ENCODE measurements around the gene HDAC9. TPM values are rescaled to one million over a fixed set of nuclear protein-coding genes. Genes with fewer than 3 reads are reported as not detected.

HDAC9 gene
- total RNA-seq, 1 experiment from 2014 or later: 2.1 TPM

DNA sequence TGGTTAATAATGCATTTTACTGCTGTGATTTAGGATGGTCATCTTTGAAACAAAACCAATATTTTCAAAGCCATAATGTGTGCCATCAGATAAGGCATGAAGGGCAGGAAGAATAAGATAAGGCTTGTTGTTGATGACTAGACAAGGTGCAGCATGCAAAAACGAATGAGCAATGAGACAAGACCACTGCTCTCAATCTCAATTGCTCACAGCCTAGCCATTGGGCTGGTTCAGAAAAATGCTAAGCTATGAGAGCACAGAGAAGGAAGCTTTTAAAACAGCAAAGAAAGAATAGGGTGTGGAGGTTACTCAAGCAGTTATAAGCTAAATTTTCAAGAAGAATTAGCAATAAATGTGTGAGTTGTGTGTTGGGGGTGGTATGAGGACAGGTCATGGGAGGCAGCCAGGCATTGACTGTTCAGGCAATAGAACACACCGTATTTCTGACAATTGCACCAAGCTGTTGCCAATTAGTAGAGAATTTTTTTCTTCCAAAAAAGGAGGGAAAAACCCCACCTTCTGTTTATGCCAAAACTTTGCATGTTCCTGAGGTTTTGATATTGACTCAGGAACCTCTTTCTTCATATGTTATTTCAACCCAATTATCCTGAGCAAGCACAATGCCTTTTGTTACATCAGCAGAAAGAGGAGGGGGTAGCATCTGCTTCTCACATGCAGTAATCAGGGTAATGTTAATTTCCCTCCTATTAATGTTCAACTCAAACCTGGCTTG is 276.5 kb downstream of the HDAC9 start:
- H3K4me3 ChIP-seq (ENCODE audit: insufficient read depth, low read depth, low read length): no peak overlapping the region
- DNase-seq: no peak
- no peaks in the 10 kb centered on the region for H3K36me3 ChIP-seq (replicated peaks; ENCODE audit: control insufficient read depth, insufficient read depth, low read length)
- no peaks in the 10 kb centered on the region for H3K27me3 ChIP-seq (ENCODE audit: control insufficient read depth, insufficient read depth, low read length)

DNA sequence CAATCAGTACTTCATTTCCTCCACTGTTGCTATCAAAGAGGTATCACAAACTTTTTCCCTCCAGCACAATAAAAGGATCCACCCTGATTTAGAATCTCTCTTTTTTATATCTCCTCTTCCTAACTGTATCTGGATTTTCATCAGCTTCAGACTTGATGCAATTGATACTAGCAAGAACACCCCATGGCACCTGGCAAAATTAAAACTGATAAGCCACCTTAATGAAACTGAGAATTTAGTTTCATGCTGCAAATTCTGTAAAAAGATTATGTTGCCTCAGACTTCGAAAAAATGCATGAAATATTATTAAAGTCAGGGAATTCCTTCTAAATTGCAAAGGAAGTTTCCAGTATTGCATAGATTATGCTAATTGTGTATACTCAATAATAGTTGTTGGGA is 277.0 kb downstream of the HDAC9 start:
- no peak for DNase-seq
- H3K36me3 ChIP-seq (replicated peaks; ENCODE audit: control insufficient read depth, insufficient read depth, low read length): no peaks in the 10 kb centered on the region
- H3K27me3 ChIP-seq (ENCODE audit: control insufficient read depth, insufficient read depth, low read length): no peaks in the 10 kb centered on the region
- no peak overlapping the region for H3K4me3 ChIP-seq (ENCODE audit: insufficient read depth, low read depth, low read length)

DNA sequence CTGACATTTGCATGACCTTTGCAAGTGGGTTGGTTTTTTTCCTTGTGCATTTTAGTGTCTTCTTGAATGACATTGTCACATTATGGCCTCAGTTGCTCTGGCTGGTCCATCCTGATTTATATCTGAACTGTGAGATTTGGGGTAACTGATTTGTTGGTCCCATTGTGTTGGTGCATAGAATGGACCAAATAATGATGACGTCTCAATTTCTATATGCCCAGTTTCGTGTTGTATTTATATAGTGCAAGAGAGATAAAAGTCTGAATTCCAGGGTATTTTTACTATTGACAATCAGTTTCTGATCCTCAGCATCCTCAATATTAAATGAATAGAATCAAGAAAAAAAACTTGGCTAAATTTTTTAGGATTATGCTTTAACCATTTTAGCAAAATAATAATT is 281.8 kb downstream of the HDAC9 start:
- H3K27me3 ChIP-seq (ENCODE audit: control insufficient read depth, insufficient read depth, low read length): no peaks in the 10 kb centered on the region
- H3K36me3 ChIP-seq (replicated peaks; ENCODE audit: control insufficient read depth, insufficient read depth, low read length): no peaks in the 10 kb centered on the region
- DNase-seq: no peak
- no peak overlapping the region for H3K4me3 ChIP-seq (ENCODE audit: insufficient read depth, low read depth, low read length)

DNA sequence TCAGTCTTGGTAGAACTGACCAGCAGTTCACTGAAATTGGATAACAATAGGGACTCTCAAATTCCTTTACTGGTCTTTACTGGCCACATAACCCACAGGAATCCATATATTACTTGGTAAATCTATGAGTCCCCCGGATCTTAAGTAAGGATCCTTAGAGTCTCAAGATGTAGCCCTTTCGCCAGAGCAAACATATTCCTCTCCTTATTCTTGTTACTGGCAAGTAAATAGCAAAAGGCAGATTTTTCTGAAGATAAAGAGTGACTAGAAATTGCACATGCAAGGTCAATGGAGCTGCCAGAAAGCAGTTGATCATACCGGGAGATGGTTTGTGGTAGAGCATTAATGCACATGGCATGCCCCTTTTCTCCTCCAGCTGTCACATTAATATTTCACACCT is 283.0 kb downstream of the HDAC9 start:
- Histone ChIP-seq H3K4me3 (ENCODE audit: insufficient read depth, low read depth, low read length) (no peak overlapping the region), H3K27me3 (ENCODE audit: control insufficient read depth, insufficient read depth, low read length) (no peaks in the 10 kb centered on the region)
- no peak for DNase-seq

DNA sequence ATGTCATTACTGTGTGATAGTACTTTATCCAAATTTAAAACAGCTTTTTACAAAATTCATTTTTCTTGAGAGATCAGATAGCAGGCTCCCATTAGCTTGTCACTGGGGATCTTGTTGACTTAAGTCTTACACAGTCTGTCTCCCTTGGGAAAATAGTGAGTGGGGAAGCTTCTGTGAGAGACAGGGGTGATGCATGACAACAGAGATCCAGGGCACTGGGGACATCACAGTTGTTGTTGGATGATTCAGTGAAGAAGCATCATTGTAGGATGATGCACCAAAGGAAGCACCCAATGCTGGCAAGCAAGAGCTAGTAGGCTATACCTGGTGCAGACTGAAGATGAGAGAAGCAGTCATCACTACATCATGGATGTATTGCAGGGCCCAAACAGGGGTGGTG is 284.7 kb downstream of the HDAC9 start:
- H3K36me3 ChIP-seq (replicated peaks; ENCODE audit: control insufficient read depth, insufficient read depth, low read length): no peaks in the 10 kb centered on the region
- no peak for DNase-seq
- no peak overlapping the region for H3K4me3 ChIP-seq (ENCODE audit: insufficient read depth, low read depth, low read length)
- H3K27me3 ChIP-seq (ENCODE audit: control insufficient read depth, insufficient read depth, low read length): no peaks in the 10 kb centered on the region

More for the DNA sequence above, 283.0 kb downstream of the HDAC9 start:
- no peaks in the 10 kb centered on the region for H3K36me3 ChIP-seq (replicated peaks; ENCODE audit: control insufficient read depth, insufficient read depth, low read length)

GRCh38 chr7:18780938-18781337 is 285.4 kb downstream of the HDAC9 start:
- no peak for DNase-seq
- Histone ChIP-seq H3K36me3 (replicated peaks; ENCODE audit: control insufficient read depth, insufficient read depth, low read length) (no peaks in the 10 kb centered on the region), H3K4me3 (ENCODE audit: insufficient read depth, low read depth, low read length) (no peak overlapping the region), H3K27me3 (ENCODE audit: control insufficient read depth, insufficient read depth, low read length) (no peaks in the 10 kb centered on the region)

- DNase-seq: no peak
Measured at GRCh38 chr7:18786196-18786727, 290.7 kb downstream of the HDAC9 start.

DNA sequence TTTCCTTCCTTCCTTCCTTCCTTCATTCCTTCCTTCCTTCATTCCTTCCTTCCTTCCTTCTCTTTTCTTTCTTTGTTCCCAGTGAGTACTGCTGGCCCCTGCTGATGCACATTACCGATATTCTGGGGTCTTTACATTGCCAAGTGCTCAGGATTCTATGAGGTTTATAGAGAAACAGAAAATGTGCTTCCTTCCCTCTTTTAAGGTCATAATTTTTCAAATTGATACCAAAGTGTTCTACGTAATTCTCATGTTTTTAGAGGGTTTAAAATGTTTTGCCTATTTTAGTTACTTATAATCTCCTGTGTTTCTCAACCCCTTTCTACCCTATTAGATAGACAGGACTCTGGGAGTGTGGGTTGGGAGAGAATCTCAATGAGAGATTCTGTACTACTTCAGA is 291.2 kb downstream of the HDAC9 start:
- Histone ChIP-seq H3K36me3 (replicated peaks; ENCODE audit: control insufficient read depth, insufficient read depth, low read length) (no peaks in the 10 kb centered on the region), H3K27me3 (ENCODE audit: control insufficient read depth, insufficient read depth, low read length) (no peaks in the 10 kb centered on the region), H3K4me3 (ENCODE audit: insufficient read depth, low read depth, low read length) (no peak overlapping the region)
- DNase-seq: no peak

More at GRCh38 chr7:18786196-18786727, 290.7 kb downstream of the HDAC9 start:
- Histone ChIP-seq H3K27me3 (ENCODE audit: control insufficient read depth, insufficient read depth, low read length) (no peaks in the 10 kb centered on the region), H3K4me3 (ENCODE audit: insufficient read depth, low read depth, low read length) (no peak overlapping the region), H3K36me3 (replicated peaks; ENCODE audit: control insufficient read depth, insufficient read depth, low read length) (no peaks in the 10 kb centered on the region)

GRCh38 chr7:18788026-18788425 is 292.5 kb downstream of the HDAC9 start:
- no peak for DNase-seq
- no peak overlapping the region for H3K4me3 ChIP-seq (ENCODE audit: insufficient read depth, low read depth, low read length)
- no peaks in the 10 kb centered on the region for H3K36me3 ChIP-seq (replicated peaks; ENCODE audit: control insufficient read depth, insufficient read depth, low read length)
- H3K27me3 ChIP-seq (ENCODE audit: control insufficient read depth, insufficient read depth, low read length): no peaks in the 10 kb centered on the region

- Histone ChIP-seq H3K4me3 (ENCODE audit: insufficient read depth, low read depth, low read length) (no peak overlapping the region), H3K27me3 (ENCODE audit: control insufficient read depth, insufficient read depth, low read length) (no peaks in the 10 kb centered on the region), H3K36me3 (replicated peaks; ENCODE audit: control insufficient read depth, insufficient read depth, low read length) (no peaks in the 10 kb centered on the region)
- no peak for DNase-seq
Measured at GRCh38 chr7:18792871-18793595, 297.5 kb downstream of the HDAC9 start.

DNA sequence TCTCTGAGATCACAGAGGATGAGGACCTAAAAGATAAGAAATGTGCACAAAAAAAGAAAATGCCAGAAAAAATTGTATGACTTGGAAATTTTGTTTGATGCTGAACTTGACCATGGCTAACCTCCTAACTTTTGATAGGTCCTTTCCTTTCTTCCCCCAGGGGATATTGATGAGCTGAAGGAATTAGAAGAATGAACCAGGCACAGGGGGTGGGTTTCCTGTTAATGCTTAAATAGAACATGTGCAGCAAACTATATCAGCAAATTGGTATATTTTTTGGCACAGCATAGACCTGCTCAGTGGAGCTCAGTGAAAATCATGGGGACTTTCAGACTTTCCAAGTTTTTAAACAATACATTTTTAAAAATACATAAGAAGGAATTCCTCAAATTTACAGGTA is 300.7 kb downstream of the HDAC9 start:
- no peaks in the 10 kb centered on the region for H3K27me3 ChIP-seq (ENCODE audit: control insufficient read depth, insufficient read depth, low read length)
- no peak overlapping the region for H3K4me3 ChIP-seq (ENCODE audit: insufficient read depth, low read depth, low read length)
- DNase-seq: no peak
- no peaks in the 10 kb centered on the region for H3K36me3 ChIP-seq (replicated peaks; ENCODE audit: control insufficient read depth, insufficient read depth, low read length)

- DNase-seq: no peak
- Histone ChIP-seq H3K27me3 (ENCODE audit: control insufficient read depth, insufficient read depth, low read length) (no peaks in the 10 kb centered on the region), H3K36me3 (replicated peaks; ENCODE audit: control insufficient read depth, insufficient read depth, low read length) (no peaks in the 10 kb centered on the region), H3K4me3 (ENCODE audit: insufficient read depth, low read depth, low read length) (no peak overlapping the region)
Measured at GRCh38 chr7:18798088-18798906, 302.7 kb downstream of the HDAC9 start.

DNA sequence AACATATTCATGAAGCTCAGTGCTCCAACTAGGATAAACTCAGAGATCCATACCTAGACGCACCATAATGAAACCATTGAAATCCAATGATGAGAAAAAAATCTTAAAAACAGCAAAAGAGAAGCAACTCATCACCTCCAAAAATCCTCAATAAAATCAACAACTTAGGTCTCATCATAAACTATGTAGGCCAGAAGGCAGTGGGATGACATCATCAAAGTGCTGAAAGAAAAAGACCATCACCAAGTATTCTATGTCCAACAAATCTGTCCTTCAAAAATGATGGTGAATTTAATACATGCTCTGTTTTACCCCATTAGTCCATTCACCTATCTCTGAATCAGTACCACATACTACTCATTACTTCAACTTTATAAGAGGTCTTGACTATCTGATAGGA is 304.4 kb downstream of the HDAC9 start:
- DNase-seq: no peak

GRCh38 chr7:18803923-18804322 is 308.4 kb downstream of the HDAC9 start:
- no peaks in the 10 kb centered on the region for H3K27me3 ChIP-seq (ENCODE audit: control insufficient read depth, insufficient read depth, low read length)
- H3K4me3 ChIP-seq (ENCODE audit: insufficient read depth, low read depth, low read length): no peak overlapping the region
- H3K36me3 ChIP-seq (replicated peaks; ENCODE audit: control insufficient read depth, insufficient read depth, low read length): no peaks in the 10 kb centered on the region
- no peak for DNase-seq

More for the DNA sequence above, 304.4 kb downstream of the HDAC9 start:
- H3K27me3 ChIP-seq (ENCODE audit: control insufficient read depth, insufficient read depth, low read length): no peaks in the 10 kb centered on the region
- H3K4me3 ChIP-seq (ENCODE audit: insufficient read depth, low read depth, low read length): no peak overlapping the region
- no peaks in the 10 kb centered on the region for H3K36me3 ChIP-seq (replicated peaks; ENCODE audit: control insufficient read depth, insufficient read depth, low read length)
